ENCODE measurements around the gene DMXL2. TPM values are rescaled to one million over a fixed set of nuclear protein-coding genes. Genes with fewer than 3 reads are reported as not detected.

The DMXL2 gene
- total and polyA plus RNA-seq, 9 of the 15 experiments (the other 6 are each of a cell fraction or from before 2014, with no cell fraction given): 9.3 to 57.7 (median 30.7) TPM

DNA sequence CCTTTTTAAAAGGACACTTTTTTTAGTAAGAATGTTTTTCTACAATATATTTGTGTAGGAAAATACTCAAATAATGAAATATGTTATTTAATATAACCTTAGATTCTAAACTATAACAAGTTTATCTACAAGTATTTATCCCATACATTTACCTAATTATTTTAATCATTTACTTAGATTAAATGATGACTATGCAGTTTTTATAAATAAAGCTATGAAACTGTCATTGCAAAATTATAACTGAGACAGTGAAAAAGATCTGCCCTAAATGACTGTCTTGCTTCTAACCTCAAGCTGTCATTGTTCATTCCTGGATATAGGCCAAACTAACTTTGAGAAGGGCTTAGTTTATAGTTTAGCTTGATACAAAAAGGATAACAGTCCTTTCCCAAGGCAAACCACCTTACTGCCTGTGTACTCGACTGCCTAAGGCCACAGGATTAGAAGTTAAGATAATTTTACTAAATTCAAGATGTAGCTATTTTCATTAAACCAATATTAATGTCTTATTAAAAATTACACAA, 197.0 kb downstream of the DMXL2 start:
- FAIRE-seq (no peak), DNase-seq (ENCODE audit: extremely low read depth in 1 of 4, low spot score in 3 of 4) (peak in 1 of 4 experiments; percentile 12), ATAC-seq (no peak)
- WGBS (ENCODE audit: insufficient coverage, low coverage, missing lambda C conversion rate): 17% methylated on average over 1 of the region's 1 CpG
- no peak overlapping the region for H2AFZ ChIP-seq (ENCODE audit: low read depth, low read length)
- no peak overlapping the region for H3K4me3 ChIP-seq
- ChIA-PET POLR2A (interaction anchor here (0.8 to 1.2 kb wide), 2 partner anchors 18 to 28 kb away, joined by 3 read pairs; no protein-coding TSS in a partner anchor), CTCF (ENCODE audit: low intra/inter-chr PET ratio) (no interaction called here)
- no peak overlapping the region for H3K27ac ChIP-seq (ENCODE audit: extremely low read depth, low read depth, low read length)
- TF ChIP-seq C11orf30 (IDR thresholded peaks at IDR 0.05; ENCODE audit: low read depth) (peak; percentile 93), MAFK (IDR thresholded peaks at IDR 0.05; ENCODE audit: low read length) (peak; percentile 94), ZNF263 (CRISPR knock-in tag; IDR thresholded peaks at IDR 0.05; ENCODE audit: borderline replicate concordance) (no peak), KDM2B (CRISPR knock-in tag; IDR thresholded peaks at IDR 0.05) (no peak), ZNF232 (CRISPR knock-in tag; IDR thresholded peaks at IDR 0.05) (no peak), MYNN (IDR thresholded peaks at IDR 0.05) (no peak), MYNN (CRISPR knock-in tag; IDR thresholded peaks at IDR 0.05) (no peak), ZNF699 (CRISPR knock-in tag; IDR thresholded peaks at IDR 0.05; ENCODE audit: insufficient replicate concordance) (no peak), MAFF (IDR thresholded peaks at IDR 0.05; ENCODE audit: low read length) (peak; percentile 92), HMGN3 (IDR thresholded peaks at IDR 0.05; ENCODE audit: borderline replicate concordance, extremely low read depth, insufficient read length, low read depth, low read length) (no peak), KDM5B (IDR thresholded peaks at IDR 0.05; ENCODE audit: insufficient replicate concordance, low read depth, low read length) (no peak), MAFG (tag; conservative IDR thresholded peaks at IDR 0.05) (peak; percentile 94), ETV6 (IDR thresholded peaks at IDR 0.05; ENCODE audit: borderline replicate concordance in 1 of 2, low read depth in 2 of 2, low read length in 1 of 2) (no peak), ETV6 (CRISPR knock-in tag; IDR thresholded peaks at IDR 0.05; ENCODE audit: borderline replicate concordance) (no peak), BMI1 (IDR thresholded peaks at IDR 0.05; ENCODE audit: low read length) (no peak), ZNF324 (CRISPR knock-in tag; IDR thresholded peaks at IDR 0.05) (no peak), GATAD2A (IDR thresholded peaks at IDR 0.05) (no peak), CHD4 (IDR thresholded peaks at IDR 0.05; ENCODE audit: insufficient read depth, insufficient replicate concordance, low read depth, low read length, poor library complexity, severe bottlenecking) (no peak), NFIC (IDR thresholded peaks at IDR 0.05) (peak; percentile 52), ZNF316 (IDR thresholded peaks at IDR 0.05) (peak; percentile 98)
- TF ChIP-seq, protein P1, sequence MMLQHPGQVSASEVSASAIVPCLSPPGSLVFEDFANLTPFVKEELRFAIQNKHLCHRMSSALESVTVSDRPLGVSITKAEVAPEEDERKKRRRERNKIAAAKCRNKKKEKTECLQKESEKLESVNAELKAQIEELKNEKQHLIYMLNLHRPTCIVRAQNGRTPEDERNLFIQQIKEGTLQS (IDR thresholded peaks at IDR 0.05): no peak
- TF ChIP-seq, protein P1 (CRISPR knock-in tag; conservative IDR thresholded peaks at IDR 0.05): no peak
- no peak overlapping the region for H3K4me2 ChIP-seq (ENCODE audit: insufficient read depth, low read length)
- no peaks in the 10 kb centered on the region; the same call in 1 of the 2 replicates for H3K9me3 ChIP-seq (replicated peaks; ENCODE audit: control insufficient read depth, insufficient read depth, low read depth, low read length)
- H3K36me3 ChIP-seq (ENCODE audit: control insufficient read depth, insufficient read depth, low read length): no peaks in the 10 kb centered on the region
- intact Hi-C loops (cut with micrococcal nuclease) (no loop called here), in situ Hi-C loops (cut with MboI) (no loop called here)
- H3K79me2 ChIP-seq (ENCODE audit: control insufficient read depth, insufficient read depth, low read length): no peaks in the 10 kb centered on the region
- H3K9me1 ChIP-seq (ENCODE audit: control insufficient read depth, insufficient read depth, low read length): no peaks in the 10 kb centered on the region
- no peaks in the 10 kb centered on the region for H3K27me3 ChIP-seq (ENCODE audit: control insufficient read depth in 2 of 2, insufficient read depth in 2 of 2, low read length in 2 of 2)
- no peak overlapping the region for H3K9ac ChIP-seq (ENCODE audit: insufficient read depth in 1 of 2, low read depth in 2 of 2, low read length in 2 of 2)
- no peaks in the 10 kb centered on the region; a peak in 1 of 5 replicates for H3K4me1 ChIP-seq (replicated peaks in 1 of 2; ENCODE audit: control insufficient read depth in 2 of 2, insufficient read depth in 2 of 2, low read length in 2 of 2)
- H4K20me1 ChIP-seq (replicated peaks; ENCODE audit: control insufficient read depth, insufficient read depth, low read length): no peaks in the 10 kb centered on the region
- BruUV-seq (replicated peaks): no TSS peak
